Measurements from ENCODE around the gene FNDC11. TPM values are rescaled to one million over a fixed set of nuclear protein-coding genes. Genes with fewer than 3 reads are reported as not detected.

FNDC11 gene
- total RNA-seq, 1 donor from 2014 or later: 0.59 TPM

DNA sequence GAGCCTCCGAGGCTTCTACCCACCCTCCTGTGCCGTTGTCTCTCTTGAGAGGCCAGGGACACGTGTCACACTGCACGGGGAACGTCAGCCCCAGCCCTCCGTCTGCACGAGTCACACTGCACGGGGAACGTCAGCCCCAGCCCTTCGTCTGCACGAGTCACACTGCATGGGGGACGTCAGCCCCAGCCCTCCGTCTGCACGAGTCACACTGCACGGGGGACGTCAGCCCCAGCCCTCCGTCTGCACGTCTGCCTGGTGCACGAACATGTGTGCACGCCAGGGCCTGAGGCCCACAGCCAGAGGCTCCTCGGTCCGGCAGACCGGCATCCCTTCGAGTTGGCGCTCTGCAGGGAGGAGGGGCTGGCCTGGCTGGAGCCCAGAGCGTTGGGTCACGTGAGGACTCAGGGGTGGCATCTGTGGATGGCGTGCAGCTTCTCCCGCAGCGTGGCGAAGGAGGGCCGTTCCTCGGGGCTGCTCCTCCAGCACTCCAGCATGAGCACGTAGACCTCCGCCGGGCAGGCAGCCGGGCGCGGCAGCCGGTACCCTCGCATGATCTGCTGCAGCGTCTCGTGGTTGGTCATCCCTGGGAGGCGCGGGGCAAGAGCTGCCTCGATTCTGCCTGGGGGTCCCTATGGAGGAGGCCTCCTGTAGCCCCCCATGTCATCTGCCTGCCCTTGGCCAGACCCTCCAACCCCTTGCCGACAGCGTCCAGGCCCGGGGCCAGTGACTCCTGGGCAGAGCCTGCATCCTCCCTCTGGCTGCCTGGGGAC is 13.4 kb upstream of the FNDC11 start:
- no peak for DNase-seq

DNA sequence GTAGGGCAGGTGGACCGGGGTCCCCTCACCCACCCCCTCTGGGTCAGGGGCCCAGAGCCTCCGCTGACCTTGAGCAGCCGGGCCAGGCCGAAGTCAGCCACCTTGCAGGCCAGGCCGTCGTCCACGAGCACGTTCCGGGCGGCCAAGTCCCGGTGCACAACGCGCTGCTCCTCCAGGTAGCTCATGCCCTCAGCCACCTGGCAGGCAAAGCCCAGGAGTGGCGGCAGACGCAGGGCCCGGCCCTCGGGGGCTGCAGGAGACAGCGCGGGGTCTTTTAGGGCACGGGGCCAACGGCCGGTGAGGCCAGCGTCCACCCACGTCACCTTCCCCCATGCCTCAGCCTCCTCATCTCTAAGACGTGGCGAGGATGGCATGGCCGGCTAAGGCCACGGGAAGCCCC is 12.6 kb upstream of the FNDC11 start:
- DNase-seq: no peak

DNA sequence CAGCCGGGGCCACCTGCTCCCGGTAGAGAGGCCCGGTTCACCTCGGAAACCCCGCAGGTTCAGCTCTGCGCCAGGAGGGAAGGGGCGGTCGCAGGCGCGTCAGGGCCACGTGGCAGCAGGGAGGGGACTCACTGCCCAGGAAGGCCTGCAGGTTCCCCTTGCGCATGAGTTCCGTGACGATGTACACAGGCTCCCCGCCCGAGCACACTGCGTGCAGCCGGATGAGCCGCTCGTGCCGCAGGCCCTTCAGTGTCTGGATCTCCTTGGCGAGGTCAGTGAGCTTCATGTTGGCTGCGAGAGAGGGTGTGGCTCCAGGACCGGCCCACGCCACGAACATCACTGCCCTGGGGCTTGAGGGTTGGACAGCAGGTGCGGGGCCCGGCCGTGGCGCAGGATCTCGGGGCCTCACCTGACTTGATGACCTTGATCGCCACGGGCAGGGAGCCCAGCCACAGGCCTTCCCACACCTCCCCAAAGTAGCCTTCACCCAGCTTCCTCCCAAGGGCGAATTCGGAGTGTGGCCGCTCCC is 11.9 kb upstream of the FNDC11 start:
- no peak for DNase-seq

DNA sequence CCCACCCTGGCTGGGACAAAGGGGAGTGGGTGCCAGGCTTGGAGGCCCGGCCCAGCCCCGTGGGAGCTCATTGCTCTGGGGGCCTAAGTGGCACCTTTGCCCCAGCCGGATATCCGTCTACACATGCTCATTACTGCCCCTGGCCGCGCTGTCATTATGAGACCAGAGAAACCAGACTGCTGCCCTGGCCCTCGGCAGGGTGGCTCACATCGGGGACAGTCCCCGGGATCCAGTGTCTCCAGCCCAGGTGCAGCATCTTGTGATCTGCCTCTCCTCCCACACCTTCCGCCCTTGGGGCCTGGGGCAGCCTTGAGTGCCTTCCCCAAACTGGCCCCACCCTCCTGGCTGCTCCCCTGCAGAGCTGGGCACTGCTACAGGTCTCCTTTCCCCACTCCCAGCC is 11.3 kb upstream of the FNDC11 start:
- no peak for DNase-seq

DNA sequence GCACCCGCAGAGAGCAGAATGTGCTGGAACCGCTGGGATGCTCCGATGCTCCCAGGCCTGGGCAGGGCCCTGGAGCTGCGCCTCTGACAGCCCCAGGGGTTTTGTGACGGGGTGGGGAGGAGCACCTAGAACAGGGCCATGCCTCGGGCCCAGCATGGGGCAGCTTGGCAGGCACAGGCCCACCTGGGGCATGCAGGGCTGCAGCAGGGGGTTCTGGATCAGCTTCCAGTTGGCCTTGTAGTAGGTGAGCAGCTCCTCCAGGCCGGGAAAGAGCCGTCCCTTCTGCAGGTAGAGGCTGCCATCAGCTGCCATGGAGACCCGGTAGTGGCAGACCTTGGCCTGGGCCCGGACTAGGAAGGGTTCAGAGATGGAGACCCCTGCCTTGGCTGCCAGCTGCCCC is 10.8 kb upstream of the FNDC11 start:
- no peak for DNase-seq

DNA sequence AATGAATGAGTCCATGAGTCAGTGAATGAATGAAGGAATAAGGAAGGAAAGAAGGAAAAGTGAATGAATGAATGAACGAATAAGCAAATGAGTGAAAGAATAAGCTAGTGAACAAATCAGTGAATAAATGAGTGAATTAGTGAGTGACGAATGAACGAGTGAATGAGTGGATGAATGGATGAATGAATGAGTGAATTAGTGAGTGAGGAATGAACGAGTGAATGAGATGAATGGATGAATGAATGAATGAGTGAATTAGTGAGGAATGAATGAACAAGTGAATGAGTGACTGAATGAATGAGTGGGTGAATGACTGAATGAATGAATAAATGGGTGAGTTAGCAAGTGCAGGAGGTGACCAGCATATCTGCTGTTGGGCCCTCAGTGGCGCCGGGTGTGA is 10.2 kb upstream of the FNDC11 start:
- no peak for DNase-seq

DNA sequence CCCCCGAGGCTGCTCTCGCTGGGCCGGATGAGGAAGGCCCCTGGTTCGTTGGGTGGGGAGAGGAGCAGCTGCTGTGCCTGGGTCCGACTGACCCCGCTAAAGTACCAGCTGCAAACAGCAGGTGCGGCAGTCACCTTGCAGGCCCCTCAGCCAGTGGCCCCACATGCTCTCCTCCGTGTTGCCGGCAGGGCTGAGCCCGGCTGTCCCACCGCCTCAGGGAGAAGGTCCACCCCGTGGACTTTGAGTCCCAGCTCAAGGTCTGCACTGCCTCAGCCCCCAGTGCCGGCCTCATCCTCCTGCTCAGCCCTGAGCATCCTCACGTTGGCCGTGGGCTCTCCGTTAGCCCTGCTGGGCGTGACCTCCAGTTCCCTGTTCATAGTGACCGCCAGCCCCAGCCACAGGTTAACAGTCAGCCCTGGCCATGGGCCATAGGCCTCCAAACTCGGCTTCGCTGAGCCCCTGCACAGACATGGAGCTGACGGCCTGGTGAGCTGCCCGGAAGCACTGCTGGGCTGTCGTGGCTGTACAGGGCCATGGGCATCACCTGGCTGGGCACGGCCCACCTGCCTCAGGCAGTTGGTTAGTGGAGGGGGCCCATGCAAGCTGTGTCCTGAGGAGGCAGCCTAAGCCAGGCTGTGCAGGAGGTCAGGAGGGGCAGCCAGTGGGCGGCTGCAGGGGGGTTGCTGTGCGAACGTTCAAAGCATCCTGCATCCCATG is 9.6 kb upstream of the FNDC11 start:
- no peak for DNase-seq

DNA sequence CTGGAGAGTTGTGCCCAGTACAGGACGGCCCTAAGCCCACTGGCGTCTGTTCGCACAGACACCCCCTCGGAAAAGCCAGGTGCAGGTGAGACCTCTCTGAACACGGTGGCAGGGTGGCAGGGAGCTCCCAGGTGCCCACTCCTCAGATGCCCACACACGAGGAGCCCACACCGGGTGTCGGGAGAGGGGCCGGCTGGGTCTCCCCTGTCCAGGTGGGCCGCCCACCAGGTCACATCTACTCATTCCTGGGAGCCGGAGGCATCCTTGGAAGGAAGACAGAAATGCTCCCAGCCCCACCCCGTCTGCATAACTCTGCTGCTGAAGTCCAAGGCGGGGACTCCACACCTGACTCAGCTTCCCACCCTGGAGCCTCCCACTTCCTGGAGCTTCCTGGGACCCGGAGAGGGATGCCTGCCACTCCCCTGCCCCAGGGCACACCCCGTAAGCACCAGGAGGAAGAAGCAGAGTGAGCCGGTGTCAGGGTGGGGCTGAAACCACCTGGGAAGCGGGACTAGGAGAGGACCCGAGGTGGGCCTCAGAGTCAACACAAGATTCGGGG is 8.9 kb upstream of the FNDC11 start:
- no peak for DNase-seq

DNA sequence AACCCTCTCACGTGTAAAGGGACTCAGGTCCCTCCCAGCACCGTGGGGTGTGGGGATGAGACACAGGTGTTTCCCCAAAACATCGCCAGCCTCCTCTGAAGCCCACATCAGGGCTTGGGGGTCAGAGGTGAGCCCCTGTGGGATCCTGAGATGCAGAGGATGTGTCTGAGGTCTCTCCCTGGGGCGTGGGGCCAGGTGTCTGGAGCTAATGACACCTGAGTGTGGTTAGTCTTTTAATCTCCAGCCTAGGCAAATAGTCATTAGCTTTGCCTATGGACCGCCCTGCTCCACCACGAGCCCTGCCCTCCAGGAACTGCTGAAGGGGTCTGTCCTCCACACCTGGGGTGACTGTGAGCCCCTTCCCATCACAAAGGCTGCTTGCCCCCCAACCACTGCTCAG is 8.1 kb upstream of the FNDC11 start:
- no peak for DNase-seq

DNA sequence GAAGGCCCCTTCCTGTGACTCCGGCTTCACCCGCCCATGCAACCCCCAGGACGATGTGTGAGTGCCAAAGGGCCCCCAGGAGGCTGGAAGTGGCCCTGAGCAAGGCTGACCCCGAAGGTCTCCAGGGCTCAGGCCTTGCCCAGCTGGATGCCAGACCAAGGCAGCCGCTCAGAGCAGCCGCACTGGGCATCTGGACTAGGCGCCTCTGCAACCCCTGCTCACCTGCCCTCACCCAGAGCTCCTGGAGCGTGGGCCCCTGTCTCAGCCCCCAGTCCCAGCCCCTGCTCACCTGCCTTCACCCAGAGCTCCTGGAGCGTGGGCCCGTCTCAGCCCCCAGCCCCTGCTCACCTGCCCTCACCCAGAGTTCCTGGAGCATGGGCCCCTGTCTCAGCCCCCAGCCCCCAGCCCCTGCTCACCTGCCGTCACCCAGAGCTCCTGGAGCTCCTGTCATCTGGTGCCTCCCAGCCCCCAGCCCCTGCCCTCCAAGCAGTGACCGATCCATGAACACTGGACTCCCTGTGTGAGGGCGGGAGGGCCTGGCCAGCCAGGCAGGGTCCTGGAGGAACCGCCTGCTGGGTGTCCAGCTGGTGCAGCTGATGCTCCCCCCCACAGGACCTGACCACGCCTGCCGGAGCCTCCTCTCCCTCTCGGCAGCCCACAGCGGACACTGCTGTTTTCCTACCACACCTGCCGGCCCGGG is 7.6 kb upstream of the FNDC11 start:
- no peak for DNase-seq

DNA sequence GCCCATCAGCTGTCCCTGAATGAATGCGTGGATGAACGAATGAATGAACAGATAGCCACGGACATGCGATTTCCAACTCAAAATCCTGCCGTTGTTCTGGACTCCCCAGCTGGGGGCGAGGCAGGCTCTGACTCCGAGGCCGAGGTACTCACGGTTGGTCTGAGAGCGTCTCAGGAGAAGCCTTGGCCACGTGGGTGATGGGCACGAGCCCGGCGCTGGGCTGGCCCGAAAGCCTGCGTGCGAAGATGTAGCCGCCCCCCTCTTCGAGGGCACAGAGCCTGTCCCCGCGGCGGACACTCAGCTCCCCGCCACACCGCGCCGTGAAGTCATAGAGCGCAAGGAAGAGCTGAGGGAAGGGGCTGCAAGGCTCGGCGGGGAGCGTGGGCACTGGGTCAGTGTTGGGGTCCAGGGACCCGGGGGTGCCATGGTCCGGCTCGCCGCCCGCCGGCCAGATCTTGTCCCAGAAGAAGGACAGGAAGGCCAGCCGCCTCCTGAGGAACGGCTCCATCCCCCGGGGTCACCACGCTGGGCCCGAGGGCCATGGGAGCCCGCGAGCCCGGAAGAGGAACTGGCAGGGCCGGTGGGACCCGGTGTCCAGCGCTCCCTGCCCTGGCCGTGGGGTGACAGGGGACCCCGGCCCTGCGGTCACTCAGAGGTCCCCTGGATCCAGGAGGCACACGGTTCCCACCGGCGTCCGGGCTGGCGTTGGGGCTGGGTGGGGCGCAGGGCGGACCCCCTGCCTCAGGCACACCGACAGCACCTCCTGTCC is 6.8 kb upstream of the FNDC11 start:
- DNase-seq: no peak

DNA sequence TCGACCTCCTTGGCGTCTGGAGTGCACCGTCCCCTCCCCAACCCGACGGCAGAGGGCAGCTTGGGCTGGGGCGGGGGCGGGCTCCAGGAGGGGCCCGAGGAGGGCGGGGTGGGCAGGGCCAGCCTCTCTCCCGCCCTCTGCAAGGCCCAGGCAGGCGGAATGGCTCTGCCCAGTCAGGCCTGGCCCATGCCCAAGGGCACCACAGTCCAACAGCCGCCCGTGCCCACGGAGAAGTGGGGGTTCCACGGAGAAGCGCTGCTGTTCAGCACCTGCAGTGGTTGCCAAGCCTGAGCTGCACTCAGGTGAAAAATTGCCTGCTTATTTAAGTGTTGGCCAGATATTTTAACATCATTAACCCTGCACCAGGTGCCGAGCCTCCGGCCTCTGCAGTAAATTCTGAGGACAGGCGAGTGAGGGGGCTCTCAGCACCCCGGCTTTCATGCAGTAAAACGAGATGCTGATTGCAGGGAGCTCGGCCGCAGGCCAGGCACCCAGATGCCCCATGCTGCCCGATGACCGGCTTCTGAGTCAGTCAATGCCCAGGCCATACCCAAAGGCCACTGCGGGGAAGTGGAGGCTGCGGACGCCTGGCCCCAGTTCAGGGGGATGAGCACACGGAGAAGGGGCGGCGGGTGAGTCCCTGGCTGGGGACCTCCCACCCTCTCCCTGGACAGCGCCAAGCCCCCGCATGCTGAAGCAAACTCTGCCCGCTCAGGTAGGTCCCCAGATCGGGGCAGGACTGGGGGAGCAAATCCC is 6.1 kb upstream of the FNDC11 start, which contains the start of gene SRMS:
Gene SRMS (minus strand): TSS at position 25 of the 756 bp plus-strand sequence. CDS start 286 bp downstream, outside the sequence.
- DNase-seq: no peak

DNA sequence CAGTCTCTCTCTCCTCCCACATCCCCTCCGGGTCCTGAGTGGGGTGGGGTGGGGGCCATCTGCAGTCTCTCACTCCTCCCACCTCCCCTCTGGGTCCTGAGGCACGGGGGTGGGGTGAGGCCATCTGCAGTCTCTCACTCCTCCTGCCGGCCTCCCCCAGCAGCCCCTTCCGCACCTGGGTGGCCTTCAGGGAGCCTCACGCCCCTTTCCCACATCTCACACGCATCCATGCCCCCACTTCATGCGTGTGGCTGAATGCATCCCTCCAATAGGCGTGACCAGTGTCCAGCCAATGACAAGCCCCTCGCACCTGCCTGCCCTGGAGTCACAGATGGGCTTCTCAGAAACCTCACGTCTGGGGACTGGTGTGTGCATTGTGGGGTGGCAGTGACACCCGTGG is 5.4 kb upstream of the FNDC11 start:
- DNase-seq: no peak

DNA sequence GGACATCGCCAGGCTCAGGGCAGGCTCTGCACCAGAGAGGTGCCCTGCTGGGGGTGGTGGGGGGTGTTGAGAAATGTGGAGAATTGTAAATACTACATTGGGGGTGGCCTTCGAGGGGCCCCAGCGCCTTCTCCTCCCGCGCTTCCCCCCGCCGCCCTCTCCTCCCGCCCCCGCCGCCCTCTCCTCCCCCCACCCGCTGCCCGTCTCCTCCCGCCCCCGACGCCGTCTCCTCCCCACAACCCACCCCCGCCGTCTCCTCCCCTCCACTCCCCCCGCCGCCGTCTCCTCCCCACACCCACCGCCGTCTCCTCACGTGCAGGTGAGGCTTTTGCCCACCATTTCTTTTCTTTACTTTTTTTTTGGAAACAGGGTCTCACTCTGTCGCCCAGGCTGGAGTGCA is 4.9 kb upstream of the FNDC11 start:
- no peak for DNase-seq

DNA sequence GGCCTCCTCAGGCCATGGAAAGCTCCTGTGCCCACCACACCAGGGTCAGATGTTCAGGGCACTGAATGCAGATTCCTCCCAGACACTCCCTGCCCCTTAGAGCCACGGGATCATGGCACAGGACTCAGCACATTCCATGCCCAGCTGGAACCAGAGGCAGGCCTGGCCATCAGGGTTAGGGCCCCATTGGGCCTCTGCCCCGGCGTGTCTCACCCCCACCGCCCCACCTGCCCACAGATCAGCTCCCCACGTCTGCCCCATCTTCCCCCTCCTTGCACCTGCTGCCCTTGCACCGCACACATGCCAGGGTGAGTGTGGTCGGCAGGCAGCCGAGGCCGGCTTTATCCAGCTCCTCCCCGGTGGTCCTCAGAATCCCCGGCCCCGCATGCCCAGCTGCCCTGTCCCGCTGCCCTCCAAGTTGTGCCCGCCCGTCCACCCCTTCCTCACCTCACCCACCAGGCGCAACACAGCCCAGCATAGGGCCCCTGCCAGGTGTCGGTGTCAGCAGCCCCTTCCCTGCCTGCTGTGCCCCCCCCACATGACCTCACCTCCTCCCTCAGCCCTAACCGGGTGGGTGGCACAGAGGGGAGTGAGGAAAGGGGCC is 4.2 kb upstream of the FNDC11 start:
- no peak for DNase-seq

DNA sequence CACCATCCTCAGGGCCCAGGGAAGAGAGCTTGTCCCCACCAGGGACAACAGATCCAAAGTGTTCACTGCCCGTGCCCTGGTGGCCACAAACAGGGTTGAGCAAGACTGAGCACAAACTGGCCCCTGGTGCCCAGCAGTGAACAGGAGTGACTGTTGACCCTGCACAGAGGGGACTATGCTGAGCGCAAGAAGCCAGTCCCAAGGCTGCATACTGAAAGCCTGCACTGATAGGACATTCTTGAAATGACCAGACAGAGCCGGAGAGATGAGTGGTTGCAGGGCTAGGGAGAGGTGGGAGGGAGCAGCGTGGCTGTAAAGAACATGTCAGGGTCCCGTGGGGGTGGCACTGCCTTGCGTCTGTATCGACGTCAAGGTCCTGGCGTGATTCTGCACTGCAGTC is 2.9 kb upstream of the FNDC11 start:
- DNase-seq: no peak

DNA sequence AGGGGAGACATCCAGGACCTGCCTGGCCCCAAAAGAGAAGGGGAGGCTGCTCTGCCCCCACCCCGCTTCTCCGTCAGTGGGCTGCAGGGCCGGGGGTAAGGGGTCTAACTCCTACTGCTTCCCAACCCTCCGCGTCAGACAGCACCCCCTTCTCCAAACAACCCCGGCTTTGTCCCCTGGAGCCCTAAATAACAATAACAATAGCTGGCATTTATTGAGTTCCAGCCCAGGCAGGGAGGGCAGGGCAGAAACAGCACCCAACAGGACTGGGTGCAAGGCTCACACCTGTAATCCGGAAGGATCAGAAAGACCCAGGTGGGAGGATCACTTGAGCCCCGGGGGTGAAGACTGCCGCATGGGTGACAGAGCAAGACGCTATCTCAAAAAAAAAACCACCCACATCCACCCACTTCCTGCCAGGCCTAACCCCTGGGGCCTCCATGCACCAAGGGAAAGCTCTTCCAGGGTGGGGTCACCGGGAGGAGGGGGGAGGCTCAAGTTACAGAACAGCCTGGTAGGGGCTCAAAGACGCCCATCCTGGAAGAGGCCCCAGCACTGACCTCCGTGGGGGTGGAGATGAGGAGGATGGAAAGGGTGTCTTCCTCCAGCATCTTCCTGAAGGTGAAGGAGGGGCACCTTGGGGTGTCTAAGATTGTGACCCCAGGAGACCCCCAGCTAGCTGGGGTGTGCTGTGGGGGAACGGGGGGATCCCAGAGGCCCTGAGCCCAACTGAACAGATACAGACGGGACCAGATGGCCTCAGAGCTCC is 1.3 kb upstream of the FNDC11 start:
- DNase-seq: no peak

DNA sequence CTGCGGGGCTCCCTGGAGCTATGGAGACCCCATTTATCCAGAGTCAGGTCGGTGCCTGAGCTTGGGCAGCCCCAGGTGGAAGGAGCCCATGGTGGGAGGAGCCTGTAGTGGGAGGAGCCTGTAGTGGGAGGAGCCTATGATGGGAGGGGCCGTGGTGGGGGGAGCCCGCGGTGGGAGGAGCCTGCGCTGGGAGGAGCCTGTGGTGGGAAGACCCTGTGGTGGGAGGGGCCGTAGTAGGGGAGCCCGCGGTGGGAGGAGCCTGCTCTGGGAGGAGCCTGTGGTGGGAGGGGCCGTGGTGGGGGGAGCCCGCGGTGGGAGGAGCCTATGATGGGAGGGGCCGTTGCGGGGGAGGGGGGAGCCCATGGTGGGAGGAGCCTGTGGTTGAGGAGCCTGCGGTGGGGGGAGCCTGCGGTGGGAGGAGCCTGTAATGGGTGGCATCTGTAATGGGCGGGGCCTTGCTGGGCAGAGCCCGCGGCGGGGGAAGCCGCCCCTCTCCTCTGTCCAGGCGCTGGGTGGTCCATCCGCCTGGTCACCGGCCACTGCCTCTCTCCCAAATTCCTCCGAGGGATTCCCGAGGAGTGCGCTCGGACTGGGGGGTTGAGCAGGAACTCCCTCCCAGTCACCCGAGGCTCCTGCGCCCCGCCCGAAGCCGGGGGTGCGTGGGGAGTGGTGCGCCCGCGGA is 567 bp upstream of the FNDC11 start:
- peak; percentile 62 for DNase-seq
